Fibroblast of skin of back (primary cell): Measurements from ENCODE around the gene BCLAF3. TPM values are rescaled to one million over a fixed set of nuclear protein-coding genes. Genes with fewer than 3 reads are reported as not detected.
A peak's percentile ranks its signal among the peaks of the same experiment; 100 is the strongest.

Experiments used
- DNase-seq: peaks from one replicate; pipeline ENCODE4 v3.0.0-alpha.2; 2013
- polyA plus RNA-seq, 2 experiments: library from polyadenylated mRNA; unstranded; fragments of 120-200 nt; gene quantifications; one replicate each; pipeline ENCODE4 v1.2.1, GENCODE V29; 2013; ENCODE audit not compliant: insufficient read length in 2 of 2

BCLAF3 gene
- polyA plus RNA-seq (2013, experiment 1 of 2; ENCODE audit: insufficient read length) = 4.2 TPM
- 5.8 TPM for polyA plus RNA-seq (2013, experiment 2 of 2; ENCODE audit: insufficient read length)

DNA sequence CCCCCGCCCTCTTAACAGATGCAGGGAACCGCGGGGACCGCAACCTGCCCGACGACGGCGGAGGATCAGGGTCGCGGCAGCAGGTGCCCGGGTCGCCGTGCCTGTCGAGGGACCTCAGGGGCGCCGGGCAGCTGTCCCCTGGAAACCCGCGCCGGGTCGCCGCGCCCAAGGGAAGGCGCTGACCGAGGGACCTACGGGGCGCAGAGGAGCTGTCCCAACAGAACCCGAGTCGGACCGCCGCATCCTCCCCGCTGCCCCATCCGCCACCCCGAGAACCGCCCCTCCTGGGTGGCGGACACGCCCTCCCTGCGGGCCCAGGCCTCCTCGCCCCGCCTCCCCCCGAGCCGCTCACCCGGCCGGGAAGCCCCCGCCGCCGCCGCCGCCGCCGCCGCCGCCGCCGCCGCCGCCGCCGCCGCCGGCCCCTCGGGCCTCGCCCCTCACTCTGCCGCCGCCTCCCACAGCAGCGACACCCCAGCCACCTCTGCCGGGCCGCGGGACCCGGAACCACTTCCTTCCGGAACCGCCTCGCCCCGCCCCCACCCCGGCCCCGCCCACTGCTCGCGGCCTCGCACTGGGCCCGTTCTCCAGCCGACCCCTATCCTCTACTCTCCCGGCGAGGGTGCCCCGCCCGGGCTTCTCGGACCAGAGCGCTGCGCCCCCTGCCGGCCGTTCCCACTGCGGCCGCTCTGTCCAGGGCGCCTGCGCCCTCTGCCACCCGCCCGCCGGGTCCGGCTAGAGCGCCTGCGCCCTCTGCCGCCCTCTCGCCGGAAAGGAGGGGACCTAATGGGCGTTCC lies at the start of gene BCLAF3:
Gene BCLAF3 (minus strand): TSS at position 506 of the 794 bp plus-strand sequence. CDS start 20,797 bp downstream, outside the sequence.
- peak; percentile 84 for DNase-seq

GRCh38 chrX:20038966-20039365 lies 48.1 kb upstream of the BCLAF3 start:
- no peak for DNase-seq

- DNase-seq = no peak
Measured at GRCh38 chrX:20037186-20037585, 46.3 kb upstream of the BCLAF3 start.

DNA sequence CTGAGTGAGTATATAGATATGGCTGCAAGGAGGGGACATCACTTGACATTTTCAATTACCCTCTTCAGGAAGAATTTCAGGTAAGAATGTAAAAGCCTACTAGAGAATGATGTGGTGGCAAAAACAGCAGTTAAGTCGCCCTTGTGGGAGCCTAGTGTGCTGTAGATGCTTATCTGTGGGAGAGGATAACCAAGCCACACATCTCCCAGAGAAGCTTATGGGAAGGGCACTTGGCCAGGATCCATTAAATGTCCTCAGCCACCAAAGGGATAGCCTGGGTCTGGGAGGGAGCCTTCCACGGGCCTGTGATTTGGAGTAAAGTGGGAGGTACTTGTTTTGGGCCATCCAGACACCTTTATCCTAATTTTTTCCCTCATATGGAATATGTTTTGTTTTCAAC lies 41.3 kb upstream of the BCLAF3 start:
- DNase-seq = no peak

GRCh38 chrX:20029728-20030127 lies 38.9 kb upstream of the BCLAF3 start:
- no peak for DNase-seq

DNA sequence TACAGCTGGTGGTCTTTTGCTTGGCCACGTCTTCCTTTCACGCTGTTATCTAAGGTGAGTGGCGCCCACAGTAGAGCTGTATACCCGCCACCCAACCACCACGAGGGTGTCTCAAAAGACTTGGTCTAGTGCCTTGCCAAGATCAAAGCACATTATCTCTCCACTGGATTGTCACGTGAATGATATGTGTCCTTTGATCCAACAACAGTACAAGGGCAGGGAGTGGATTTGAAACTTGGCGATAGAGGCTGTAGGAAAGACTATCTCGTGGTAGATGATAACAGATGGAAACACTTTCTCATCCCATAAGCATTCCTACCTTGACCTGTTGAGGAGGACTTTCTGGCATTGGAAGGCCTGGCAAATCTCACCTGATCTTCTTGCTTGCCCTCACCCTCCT lies 37.7 kb upstream of the BCLAF3 start:
- no peak for DNase-seq

DNA sequence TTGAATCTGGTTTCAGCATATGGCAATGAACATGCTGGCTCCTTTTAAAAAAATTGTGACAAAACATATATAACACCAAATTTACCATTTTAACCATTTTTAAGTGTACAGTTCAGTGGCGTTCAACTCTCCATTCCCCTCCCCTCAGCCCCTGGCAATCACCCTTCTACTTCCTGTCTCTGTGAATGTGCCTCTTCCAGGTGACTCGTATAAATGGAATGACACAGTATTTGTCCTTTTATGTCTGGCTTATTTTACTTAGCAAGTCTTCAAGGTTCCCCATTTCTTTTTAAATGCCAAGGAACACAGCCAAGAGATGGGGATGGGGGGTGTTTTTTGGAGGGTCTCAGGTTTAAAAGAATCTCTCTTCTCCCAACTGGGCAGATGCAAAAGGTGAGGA lies 35.4 kb upstream of the BCLAF3 start:
- peak; percentile 77 for DNase-seq

DNA sequence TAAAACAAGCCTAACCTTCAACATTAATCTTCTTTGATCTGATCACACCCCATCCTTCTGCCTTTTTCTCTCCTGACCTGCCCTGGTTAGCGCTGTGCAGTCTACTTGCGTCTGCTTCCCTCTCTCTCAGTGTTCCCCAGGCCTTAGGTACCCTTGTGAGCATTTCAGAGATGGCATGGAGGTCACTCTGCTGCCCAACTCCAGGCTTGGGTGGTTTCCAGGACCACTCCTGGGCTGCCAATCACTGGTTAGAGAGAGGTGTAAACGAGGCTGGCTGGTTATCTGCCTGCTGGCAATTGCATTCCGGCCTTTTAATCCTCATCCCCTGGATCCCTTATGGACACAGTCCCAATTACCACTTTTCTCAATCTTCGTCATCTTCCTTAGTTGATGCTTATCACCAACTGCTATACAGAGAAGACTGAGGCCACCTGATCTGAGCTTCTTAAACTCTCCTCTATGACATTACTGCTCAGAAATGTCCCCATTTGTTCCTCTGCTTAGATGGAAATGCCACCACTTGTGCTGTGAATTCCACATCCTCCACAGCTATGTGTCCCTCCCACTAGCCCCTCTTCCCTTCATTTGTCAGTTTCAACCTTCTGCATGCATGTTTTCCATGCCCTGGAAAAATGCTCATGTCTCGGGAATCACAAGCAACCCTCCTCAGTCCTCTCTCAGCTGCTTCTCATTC lies 29.0 kb upstream of the BCLAF3 start:
- DNase-seq = peak; percentile 22

GRCh38 chrX:20016616-20016945 lies 25.7 kb upstream of the BCLAF3 start:
- DNase-seq = no peak

DNA sequence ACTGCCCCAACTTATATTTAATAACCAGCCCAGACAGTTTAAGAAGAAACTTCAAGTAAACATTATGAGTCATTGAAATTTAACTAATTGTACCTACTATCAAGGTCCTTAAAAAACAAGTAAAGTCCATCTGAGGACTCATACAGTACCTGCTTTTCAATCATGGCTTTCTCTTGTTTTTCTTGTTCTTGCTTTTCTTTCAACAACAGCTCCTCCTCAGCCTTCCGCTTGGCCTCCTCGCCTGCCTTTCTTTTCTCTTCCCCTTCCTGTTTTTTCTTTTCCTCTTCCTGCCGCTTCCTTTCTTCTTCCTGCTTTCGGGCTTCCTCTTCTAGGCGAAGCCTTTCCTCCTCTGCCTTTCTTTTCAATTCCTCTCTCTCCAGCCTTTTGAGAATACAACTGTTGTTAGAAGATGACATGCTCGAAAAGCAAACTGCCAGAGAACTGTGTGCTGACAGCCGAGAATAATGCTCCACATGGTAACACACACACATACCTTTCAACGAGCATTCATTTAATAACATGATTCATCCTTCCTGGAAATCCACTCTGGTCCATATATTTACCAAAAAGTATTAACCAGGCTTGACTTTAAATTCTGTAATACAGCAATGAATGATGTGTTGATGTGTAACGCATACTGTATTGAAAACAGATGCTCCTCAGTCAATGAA lies 25.2 kb upstream of the BCLAF3 start:
- DNase-seq = peak; percentile 17

GRCh38 chrX:20015422-20015821 lies 24.6 kb upstream of the BCLAF3 start:
- no peak for DNase-seq

DNA sequence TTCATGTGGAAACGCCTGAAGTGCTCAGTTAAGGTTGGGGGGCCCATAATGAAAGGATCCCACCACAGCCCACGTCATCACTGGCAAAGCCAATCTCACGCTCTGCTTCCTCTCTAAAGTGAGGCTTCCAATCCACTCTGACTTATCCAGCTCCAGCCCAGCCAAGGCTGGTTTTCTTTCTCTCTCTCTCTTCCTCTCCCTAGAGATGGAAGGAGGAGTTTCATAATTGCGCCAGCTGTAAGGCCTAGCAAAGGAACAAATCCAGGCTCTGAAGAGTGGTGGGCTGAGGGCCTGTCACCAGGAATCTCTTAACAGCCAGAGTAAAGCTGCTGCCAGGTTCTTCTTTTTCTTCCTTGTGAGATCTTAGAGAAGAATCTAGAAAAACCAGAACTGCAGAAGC lies 20.7 kb upstream of the BCLAF3 start:
- DNase-seq = no peak

GRCh38 chrX:20007962-20008622 lies 17.2 kb upstream of the BCLAF3 start:
- no peak for DNase-seq

DNA sequence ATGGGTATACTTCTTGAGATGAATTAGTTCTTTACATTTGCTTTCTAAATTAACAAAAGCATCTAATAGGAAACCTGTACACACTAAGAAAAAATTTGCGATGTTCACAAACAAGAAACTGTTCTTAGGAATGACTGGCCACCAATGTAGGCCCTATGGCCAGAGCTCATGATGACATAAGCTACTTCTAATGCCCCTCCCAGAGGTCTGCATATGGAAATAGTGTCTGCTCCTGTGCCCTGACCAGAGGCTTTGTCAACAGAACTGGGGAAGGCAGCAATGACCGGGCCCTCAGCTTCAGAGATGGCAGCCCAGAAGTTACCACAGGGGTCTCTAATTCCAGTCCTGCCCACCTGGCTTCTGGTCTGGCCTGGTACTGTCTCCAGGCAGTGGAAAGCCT lies 15.0 kb upstream of the BCLAF3 start:
- DNase-seq = no peak

- no peak for DNase-seq
Measured at GRCh38 chrX:20001588-20001987, 10.7 kb upstream of the BCLAF3 start.

DNA sequence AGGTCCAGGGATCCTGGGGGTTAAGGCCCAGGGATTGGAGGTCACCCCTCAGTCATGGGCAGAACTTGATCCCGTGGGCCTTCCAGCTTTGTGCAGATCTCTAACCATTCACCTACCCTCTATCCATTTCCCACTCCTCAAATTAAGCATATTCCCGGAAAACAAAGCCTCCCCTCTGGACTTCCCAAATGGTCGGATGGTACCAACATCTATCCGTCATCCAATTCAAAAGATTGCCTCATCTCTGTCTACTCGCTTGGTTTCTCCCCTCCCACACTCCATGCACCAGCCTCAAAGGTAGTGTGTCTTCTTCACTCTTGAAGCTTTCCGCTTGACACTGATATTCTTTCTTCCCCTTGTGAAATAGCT lies 473 bp upstream of the BCLAF3 start:
- no peak for DNase-seq

- DNase-seq = peak; percentile 0
Measured at GRCh38 chrX:19990151-19990555, 708 bp downstream of the BCLAF3 start.

- no peak for DNase-seq
Measured at GRCh38 chrX:19987856-19988255, 3.0 kb downstream of the BCLAF3 start.

DNA sequence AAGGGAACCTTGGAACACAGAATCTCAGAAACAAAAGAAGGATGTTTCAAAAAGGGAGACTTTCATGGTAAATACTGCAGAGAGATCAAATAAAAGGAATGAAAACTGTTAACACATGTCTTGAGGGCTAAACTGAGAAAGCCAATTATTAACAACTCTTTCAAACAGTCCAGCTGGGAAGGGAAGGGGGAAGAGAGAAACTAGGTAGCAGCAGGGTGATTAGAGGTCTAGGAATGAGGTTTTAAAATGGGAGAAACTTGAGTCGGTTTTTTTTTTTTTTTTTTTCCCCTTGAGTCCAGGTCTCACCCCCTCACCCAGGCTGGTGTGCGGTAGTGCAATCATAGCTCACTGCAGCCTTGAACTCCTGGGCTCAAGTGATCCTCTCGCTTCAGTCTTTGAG lies 4.3 kb downstream of the BCLAF3 start:
- DNase-seq = no peak

DNA sequence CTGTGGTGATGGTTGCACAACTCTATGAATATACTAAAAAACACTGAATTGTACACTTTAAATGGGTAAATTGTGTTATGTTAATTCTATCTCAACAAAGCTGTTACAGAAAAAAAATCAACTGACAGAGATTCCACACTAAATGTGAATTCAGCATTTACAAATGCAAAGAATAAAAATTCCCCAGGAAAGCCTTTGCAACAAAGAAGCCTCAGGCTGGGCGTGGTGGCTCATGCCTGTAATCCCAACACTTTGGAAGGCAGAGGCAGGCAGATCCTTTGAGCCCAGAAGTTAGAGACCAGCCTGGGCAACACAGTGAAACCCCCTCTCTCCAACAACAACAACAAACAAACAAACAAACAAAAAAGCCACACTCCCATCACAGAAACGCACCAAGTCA lies 8.9 kb downstream of the BCLAF3 start:
- DNase-seq = no peak

DNA sequence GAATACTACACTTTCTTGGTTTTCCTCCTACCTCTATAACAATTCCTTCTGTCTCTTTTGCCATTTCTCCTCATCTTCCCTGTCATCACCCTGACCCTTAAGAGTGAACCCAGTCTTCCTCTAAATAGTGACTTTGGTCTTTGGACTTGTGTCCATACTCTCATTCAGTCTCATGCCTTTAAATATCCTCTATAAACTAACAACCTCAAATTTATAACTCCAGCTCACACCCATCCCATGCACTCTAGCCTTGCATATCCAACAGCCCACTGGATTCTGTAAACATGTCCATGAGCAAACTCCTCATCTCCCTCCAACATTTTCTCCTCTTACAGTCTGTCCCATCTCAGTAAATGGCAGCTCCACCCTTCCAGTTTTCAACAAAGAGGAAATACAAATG lies 15.0 kb downstream of the BCLAF3 start:
- DNase-seq = no peak

- DNase-seq = no peak
Measured at GRCh38 chrX:19972984-19973383, 17.9 kb downstream of the BCLAF3 start.

DNA sequence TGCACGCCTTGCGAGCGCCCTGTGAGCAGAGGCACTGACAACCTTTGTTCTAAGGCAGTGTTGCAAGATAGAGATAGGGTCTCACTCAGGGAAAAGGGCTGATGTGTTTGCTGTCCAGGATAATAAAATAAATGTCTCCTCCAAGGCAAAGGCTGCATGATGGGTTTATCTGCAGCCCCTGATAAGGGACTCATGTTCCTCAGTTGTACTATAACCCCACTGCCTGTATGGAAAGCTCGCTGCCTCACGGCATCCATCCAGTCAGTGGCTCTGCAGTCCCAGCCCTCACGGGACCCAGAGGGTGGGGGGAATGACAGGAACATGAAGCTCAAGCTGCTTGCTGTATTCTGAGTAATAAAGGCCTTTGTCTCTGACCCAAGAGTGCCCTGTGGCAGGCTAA lies 22.6 kb downstream of the BCLAF3 start:
- no peak for DNase-seq
